CD4-positive, alpha-beta T cell treated with Interleukin-1 beta for 1 hour (primary cell): ENCODE results near the gene INSC.

ENCODE experiments used
- DNase-seq, 2 donors: peaks; one replicate each; pipeline ENCODE4 v3.0.0-alpha.2; 2020 to 2022

The INSC gene

GRCh38 chr11:15190611-15191010, 75.9 kb downstream of the INSC start:
- no peak for DNase-seq

- no peak for DNase-seq
Measured at GRCh38 chr11:15192005-15192556, 77.4 kb downstream of the INSC start.

- no peak for DNase-seq
Measured at GRCh38 chr11:15194671-15195415, 80.1 kb downstream of the INSC start.

GRCh38 chr11:15195454-15196200, 80.9 kb downstream of the INSC start:
- DNase-seq, result no peak

- DNase-seq, result no peak
Measured at GRCh38 chr11:15196704-15197103, 82.0 kb downstream of the INSC start.

GRCh38 chr11:15197696-15198095, 83.0 kb downstream of the INSC start:
- no peak for DNase-seq

GRCh38 chr11:15198284-15198683, 83.6 kb downstream of the INSC start:
- DNase-seq, result no peak

- DNase-seq, result no peak
Measured at GRCh38 chr11:15199693-15200092, 85.0 kb downstream of the INSC start.

GRCh38 chr11:15200696-15201095, 86.0 kb downstream of the INSC start:
- DNase-seq, result no peak

- no peak for DNase-seq
Measured at GRCh38 chr11:15201586-15201985, 86.9 kb downstream of the INSC start.

- DNase-seq, result no peak
Measured at GRCh38 chr11:15202626-15203025, 87.9 kb downstream of the INSC start.

GRCh38 chr11:15204711-15205110, 90.0 kb downstream of the INSC start:
- DNase-seq, result no peak

GRCh38 chr11:15206791-15207190, 92.1 kb downstream of the INSC start:
- DNase-seq, result no peak

- DNase-seq, result peak; percentile 60 to 62
Measured at GRCh38 chr11:15208378-15209222, 93.9 kb downstream of the INSC start.

GRCh38 chr11:15212876-15213275, 98.2 kb downstream of the INSC start:
- no peak for DNase-seq

- no peak for DNase-seq
Measured at GRCh38 chr11:15213471-15214231, 98.9 kb downstream of the INSC start.

- DNase-seq, result no peak
Measured at GRCh38 chr11:15215005-15215404, 100.3 kb downstream of the INSC start.

- no peak for DNase-seq
Measured at GRCh38 chr11:15216678-15217077, 102.0 kb downstream of the INSC start.

- no peak for DNase-seq
Measured at GRCh38 chr11:15217416-15217815, 102.7 kb downstream of the INSC start.

GRCh38 chr11:15222777-15223176, 108.1 kb downstream of the INSC start:
- DNase-seq, result no peak

- no peak for DNase-seq
Measured at GRCh38 chr11:15223318-15223717, 108.6 kb downstream of the INSC start.

- DNase-seq, result no peak
Measured at GRCh38 chr11:15224466-15224865, 109.7 kb downstream of the INSC start.
